Measurements from ENCODE around the gene RASSF5. TPM values are rescaled to one million over a fixed set of nuclear protein-coding genes. Genes with fewer than 3 reads are reported as not detected.

Gene RASSF5
- total and polyA plus RNA-seq, 2 experiments from 2014 or later = 0.48 to 4.4 TPM

- Histone ChIP-seq H3F3A (replicated peaks; ENCODE audit: low read depth) (peaks cover 10% of the 10 kb centered on the region), H3K4me1 (ENCODE audit: insufficient read depth) (peaks cover 24% of the 10 kb centered on the region), H3K36me3 (ENCODE audit: insufficient read depth) (no peaks in the 10 kb centered on the region), H3K79me2 (replicated peaks; ENCODE audit: insufficient read depth) (no peaks in the 10 kb centered on the region), H3K4me2 (peak within 1 kb of the TSS; percentile 99), H3K27ac (ENCODE audit: low read depth) (peak within 1 kb of the TSS; percentile 52; the same call in 1 of the 2 replicates), H3K4me3 (peak within 1 kb of the TSS; percentile 90), H2AFZ (peak within 1 kb of the TSS; percentile 98), H3K9me2 (ENCODE audit: insufficient read depth) (no peaks in the 10 kb centered on the region), H4K20me1 (replicated peaks; ENCODE audit: insufficient read depth) (no peaks in the 10 kb centered on the region), H3K27me3 (ENCODE audit: insufficient read depth) (peaks cover 21% of the 10 kb centered on the region)
- Mint-ChIP-seq H3K4me1 (peaks cover 28% of the 10 kb centered on the region), H3K27me3 (ENCODE audit: insufficient read depth, low read depth, poor library complexity) (peaks cover 6% of the 10 kb centered on the region), H3K9me3 (no peaks in the 10 kb centered on the region; the same call in 2 of the 3 replicates), H3K36me3 (ENCODE audit: low read depth) (no peaks in the 10 kb centered on the region; the same call in 2 of the 3 replicates), H3K27ac (peak within 1 kb of the TSS; percentile 91), H3K4me3 (peak within 1 kb of the TSS; percentile 81)
- peak; percentile 95 for DNase-seq (ENCODE audit: low spot score)
- peak; percentile 90 for ATAC-seq
- TF ChIP-seq POLR2AphosphoS5 (IDR thresholded peaks at IDR 0.05; ENCODE audit: low read depth) = peak; percentile 94
- 0 out of 4 replicates have a peak, but pooled peaks of 1 of the 2 experiments have one; percentile 0 for TF ChIP-seq CTCF (conservative IDR thresholded peaks at IDR 0.05; ENCODE audit: low read depth in 2 of 2)
- TF ChIP-seq JUNB (IDR thresholded peaks at IDR 0.05; ENCODE audit: unreplicated experiment) = no peak
- TF ChIP-seq ETS1 (IDR thresholded peaks at IDR 0.05) = no peak
- TF ChIP-seq ZNF331 (CRISPR knock-in tag; IDR thresholded peaks at IDR 0.05; ENCODE audit: low read depth) = no peak
- TF ChIP-seq CREB1 (CRISPR knock-in tag; IDR thresholded peaks at IDR 0.05; ENCODE audit: low read depth) = peak; percentile 77; the same call in 1 of the 2 replicates
- no peak for TF ChIP-seq NANOG (IDR thresholded peaks at IDR 0.05; ENCODE audit: borderline replicate concordance)
- TF ChIP-seq, protein P1, sequence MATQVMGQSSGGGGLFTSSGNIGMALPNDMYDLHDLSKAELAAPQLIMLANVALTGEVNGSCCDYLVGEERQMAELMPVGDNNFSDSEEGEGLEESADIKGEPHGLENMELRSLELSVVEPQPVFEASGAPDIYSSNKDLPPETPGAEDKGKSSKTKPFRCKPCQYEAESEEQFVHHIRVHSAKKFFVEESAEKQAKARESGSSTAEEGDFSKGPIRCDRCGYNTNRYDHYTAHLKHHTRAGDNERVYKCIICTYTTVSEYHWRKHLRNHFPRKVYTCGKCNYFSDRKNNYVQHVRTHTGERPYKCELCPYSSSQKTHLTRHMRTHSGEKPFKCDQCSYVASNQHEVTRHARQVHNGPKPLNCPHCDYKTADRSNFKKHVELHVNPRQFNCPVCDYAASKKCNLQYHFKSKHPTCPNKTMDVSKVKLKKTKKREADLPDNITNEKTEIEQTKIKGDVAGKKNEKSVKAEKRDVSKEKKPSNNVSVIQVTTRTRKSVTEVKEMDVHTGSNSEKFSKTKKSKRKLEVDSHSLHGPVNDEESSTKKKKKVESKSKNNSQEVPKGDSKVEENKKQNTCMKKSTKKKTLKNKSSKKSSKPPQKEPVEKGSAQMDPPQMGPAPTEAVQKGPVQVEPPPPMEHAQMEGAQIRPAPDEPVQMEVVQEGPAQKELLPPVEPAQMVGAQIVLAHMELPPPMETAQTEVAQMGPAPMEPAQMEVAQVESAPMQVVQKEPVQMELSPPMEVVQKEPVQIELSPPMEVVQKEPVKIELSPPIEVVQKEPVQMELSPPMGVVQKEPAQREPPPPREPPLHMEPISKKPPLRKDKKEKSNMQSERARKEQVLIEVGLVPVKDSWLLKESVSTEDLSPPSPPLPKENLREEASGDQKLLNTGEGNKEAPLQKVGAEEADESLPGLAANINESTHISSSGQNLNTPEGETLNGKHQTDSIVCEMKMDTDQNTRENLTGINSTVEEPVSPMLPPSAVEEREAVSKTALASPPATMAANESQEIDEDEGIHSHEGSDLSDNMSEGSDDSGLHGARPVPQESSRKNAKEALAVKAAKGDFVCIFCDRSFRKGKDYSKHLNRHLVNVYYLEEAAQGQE (IDR thresholded peaks at IDR 0.05; ENCODE audit: unreplicated experiment) = no peak
- TF ChIP-seq ZNF114 (CRISPR knock-in tag; IDR thresholded peaks at IDR 0.05) = no peak
These were observed 128.0 kb downstream of the RASSF5 start, which contains the start of gene DYRK3 for GRCh38 chr1:206635080-206635977. Gene DYRK3, plus strand, starts transcription at chr1:206635536. Its CDS starts 168 bp downstream, at chr1:206635704.
